BE2C (cell line): ENCODE data around the gene PPP1CA.

Source experiments
- DNase-seq: peaks from one replicate; pipeline ENCODE4 v3.0.0-alpha.2; 2020
- H3K27me3 ChIP-seq: fragments of 250-450 bp; sonication (Bioruptor Pico); 2 replicates; pipeline ENCODE4 v1.5.1; 2020; ENCODE audit warnings: mild to moderate bottlenecking
- H3K36me3 ChIP-seq: fragments of 250-450 bp; sonication (Bioruptor Pico); 2 replicates; pipeline ENCODE4 v1.5.1; 2020; ENCODE audit warnings: mild to moderate bottlenecking
- H3K4me1 ChIP-seq: fragments of 250-450 bp; sonication (Bioruptor Pico); 2 replicates; pipeline ENCODE4 v1.5.1; 2020
- H3K4me3 ChIP-seq: 2 replicates; pipeline ENCODE4 v1.5.1; 2011; ENCODE audit warnings: low read depth, low read length
- H3K9me3 ChIP-seq: fragments of 250-450 bp; sonication (Bioruptor Pico); 2 replicates; pipeline ENCODE4 v1.5.1; 2020
- TF ChIP-seq, protein P1 (sequence below): IDR thresholded peaks from 2 replicates; pipeline ENCODE4 v1.5.1; 2012; ENCODE audit warnings: mild to moderate bottlenecking, low read depth, low read length

Gene PPP1CA

DNA sequence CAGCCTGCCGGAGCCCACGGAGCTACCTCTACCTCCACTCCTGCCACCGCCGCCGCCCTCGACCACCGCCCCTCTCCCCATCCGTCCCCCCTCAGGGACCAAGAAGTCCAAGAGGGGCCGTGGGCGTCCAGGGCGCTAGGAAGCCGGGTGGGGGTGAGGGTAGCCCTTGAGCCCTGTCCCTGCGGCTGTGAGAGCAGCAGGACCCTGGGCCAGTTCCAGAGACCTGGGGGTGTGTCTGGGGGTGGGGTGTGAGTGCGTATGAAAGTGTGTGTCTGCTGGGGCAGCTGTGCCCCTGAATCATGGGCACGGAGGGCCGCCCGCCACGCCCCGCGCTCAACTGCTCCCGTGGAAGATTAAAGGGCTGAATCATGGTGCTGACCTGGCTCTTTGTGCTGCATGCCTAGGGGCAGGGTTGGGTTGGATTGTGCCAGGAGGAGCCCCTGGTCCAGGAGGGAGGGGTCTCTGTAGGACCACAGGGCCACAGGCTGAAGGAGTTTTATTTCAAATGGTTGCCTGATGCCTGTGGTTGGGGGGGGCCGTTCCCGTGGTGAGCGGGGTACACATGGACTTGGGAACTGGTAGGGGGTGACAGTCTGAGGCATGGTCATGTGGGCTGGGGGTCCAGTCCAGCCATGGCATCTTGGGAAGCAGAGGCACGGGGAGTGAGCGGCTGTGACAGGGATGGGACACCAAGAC, 33.5 kb upstream of the PPP1CA start:
- Histone ChIP-seq H3K36me3 (peaks cover 51% of the 10 kb centered on the region), H3K27me3 (no peaks in the 10 kb centered on the region), H3K4me3 (no peak overlapping the region), H3K9me3 (no peaks in the 10 kb centered on the region), H3K4me1 (peaks cover 9% of the 10 kb centered on the region)
- DNase-seq = no peak
- TF ChIP-seq, protein P1, sequence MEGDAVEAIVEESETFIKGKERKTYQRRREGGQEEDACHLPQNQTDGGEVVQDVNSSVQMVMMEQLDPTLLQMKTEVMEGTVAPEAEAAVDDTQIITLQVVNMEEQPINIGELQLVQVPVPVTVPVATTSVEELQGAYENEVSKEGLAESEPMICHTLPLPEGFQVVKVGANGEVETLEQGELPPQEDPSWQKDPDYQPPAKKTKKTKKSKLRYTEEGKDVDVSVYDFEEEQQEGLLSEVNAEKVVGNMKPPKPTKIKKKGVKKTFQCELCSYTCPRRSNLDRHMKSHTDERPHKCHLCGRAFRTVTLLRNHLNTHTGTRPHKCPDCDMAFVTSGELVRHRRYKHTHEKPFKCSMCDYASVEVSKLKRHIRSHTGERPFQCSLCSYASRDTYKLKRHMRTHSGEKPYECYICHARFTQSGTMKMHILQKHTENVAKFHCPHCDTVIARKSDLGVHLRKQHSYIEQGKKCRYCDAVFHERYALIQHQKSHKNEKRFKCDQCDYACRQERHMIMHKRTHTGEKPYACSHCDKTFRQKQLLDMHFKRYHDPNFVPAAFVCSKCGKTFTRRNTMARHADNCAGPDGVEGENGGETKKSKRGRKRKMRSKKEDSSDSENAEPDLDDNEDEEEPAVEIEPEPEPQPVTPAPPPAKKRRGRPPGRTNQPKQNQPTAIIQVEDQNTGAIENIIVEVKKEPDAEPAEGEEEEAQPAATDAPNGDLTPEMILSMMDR = no peak

DNA sequence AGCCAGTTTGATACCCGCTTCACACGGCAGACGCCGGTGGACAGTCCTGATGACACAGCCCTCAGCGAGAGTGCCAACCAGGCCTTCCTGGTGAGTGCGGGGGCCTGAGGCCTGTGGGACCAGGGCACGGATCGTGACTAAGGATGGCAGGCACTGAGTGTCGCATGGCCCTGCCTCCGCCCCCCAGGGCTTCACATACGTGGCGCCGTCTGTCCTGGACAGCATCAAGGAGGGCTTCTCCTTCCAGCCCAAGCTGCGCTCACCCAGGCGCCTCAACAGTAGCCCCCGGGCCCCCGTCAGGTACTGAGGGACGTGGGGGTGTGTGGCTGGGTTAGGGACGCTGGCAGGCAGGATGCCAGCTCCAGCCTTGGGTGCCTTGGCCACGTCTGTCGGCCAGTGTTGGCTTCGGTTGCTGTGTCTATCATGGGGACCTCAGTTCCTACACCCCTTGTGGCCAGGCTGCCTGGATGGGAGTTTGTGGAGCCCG, 32.8 kb upstream of the PPP1CA start:
- Histone ChIP-seq H3K4me1 (peaks cover 9% of the 10 kb centered on the region), H3K27me3 (no peaks in the 10 kb centered on the region), H3K9me3 (no peaks in the 10 kb centered on the region), H3K4me3 (no peak overlapping the region), H3K36me3 (peaks cover 53% of the 10 kb centered on the region)
- TF ChIP-seq, protein P1 = no peak
- DNase-seq = no peak

DNA sequence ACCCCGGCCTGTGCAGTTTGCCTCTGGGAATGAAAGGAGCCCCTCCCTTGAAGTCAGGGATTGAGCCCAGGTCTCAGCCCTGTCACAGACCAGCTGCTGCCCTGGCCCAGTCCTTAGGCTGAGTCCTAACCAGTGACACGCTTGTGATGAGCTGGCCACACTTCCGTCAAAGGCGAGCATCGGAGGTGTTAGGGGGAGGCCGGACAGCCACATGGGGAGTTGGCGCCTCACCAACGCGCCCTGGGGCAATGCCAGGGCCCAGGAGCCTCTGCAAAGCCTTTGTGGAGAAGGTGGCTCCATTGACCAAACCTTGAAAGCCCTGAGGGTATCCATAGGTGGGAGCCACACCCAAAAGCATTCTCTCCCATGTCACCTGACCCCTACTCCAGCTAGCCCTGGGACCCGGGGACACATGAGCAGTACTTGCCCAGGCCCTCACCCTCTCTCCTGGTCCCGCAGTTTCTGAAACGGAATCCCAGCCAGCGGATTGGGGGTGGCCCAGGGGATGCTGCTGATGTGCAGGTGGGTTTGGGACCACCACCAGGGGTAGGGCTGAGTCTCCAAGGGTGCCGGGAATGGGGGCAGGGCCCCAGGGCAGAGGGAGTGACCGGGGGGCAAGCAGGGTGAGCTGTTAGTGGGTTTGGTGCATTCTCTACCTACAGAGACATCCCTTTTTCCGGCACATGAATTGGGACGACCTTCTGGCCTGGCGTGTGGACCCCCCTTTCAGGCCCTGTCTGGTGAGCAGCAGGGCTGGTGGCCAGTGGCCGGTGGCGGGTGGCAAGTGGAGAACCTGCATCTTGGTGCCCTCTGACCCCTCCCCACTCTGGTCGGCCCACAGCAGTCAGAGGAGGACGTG, 32.1 kb upstream of the PPP1CA start:
- peaks cover 56% of the 10 kb centered on the region for H3K36me3 ChIP-seq
- TF ChIP-seq, protein P1 = no peak
- no peak overlapping the region for H3K4me3 ChIP-seq
- no peaks in the 10 kb centered on the region for H3K27me3 ChIP-seq
- DNase-seq = no peak
- H3K4me1 ChIP-seq = peaks cover 12% of the 10 kb centered on the region
- H3K9me3 ChIP-seq = no peaks in the 10 kb centered on the region

DNA sequence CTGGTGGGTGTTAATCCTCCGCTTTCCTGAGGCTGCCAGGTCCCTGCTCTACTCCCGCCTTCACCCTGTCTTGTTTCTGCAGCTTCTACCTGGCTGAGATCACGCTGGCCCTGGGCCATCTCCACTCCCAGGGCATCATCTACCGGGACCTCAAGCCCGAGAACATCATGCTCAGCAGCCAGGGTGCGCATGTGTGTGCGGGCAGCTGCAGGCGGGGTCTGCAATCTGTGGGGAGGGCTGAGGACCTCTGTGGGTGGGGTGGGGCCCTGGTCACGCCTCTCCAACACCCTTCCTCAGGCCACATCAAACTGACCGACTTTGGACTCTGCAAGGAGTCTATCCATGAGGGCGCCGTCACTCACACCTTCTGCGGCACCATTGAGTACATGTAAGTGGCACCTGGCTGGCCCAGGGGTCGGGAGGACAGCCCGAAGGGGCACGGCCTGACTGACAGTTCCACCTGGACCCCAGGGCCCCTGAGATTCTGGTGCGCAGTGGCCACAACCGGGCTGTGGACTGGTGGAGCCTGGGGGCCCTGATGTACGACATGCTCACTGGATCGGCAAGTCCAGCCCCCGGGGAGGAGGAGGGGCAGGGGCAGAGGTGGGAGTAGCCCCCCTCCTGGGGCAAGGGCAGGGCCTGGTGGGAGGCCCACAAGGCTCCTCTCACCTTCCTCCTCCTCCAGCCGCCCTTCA, 31.1 kb upstream of the PPP1CA start:
- Histone ChIP-seq H3K36me3 (peaks cover 56% of the 10 kb centered on the region), H3K9me3 (no peaks in the 10 kb centered on the region), H3K4me3 (no peak overlapping the region), H3K4me1 (peaks cover 12% of the 10 kb centered on the region), H3K27me3 (no peaks in the 10 kb centered on the region)
- no peak for DNase-seq
- TF ChIP-seq, protein P1 = no peak

DNA sequence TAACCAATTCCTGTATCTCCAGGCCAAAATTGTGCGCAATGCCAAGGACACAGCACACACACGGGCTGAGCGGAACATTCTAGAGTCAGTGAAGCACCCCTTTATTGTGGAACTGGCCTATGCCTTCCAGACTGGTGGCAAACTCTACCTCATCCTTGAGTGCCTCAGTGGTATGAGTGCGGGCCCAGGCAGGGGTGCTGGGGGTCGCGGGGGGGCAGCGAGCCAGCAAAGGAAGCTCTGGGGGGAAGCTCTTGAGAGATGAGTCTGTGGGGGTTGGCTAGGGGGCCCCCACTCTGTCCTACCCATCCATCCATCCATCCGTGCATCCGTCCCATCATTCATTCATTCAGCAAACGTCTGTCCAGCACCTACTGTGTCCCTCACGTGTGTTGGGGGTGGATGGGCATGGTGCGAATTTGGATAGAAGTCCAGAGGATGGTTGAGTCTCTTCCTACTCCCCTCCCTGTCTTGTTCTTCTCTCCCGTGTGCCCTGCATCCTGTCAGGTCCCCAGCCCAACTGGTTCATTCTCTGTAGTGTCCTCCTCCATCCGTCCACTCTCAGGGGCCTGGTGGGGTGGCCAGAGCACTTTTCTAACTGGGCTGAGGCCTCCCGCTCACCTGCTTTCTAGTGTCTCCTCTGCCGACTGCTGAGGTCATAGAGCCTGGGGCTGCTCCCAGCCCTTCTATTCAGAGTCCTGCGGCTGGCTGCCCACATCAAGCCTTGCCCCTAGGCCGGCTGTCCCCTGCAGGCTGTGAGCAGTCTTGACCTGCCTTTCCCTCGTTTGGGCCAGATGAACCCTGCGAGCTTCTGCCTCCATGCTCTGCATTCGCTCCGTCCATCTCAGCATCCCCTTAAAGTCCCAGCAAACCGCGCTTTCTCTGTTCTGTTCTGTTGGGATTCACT, 29.9 kb upstream of the PPP1CA start:
- DNase-seq = no peak
- peaks cover 56% of the 10 kb centered on the region for H3K36me3 ChIP-seq
- no peaks in the 10 kb centered on the region for H3K27me3 ChIP-seq
- no peak overlapping the region for H3K4me3 ChIP-seq
- peaks cover 11% of the 10 kb centered on the region for H3K4me1 ChIP-seq
- H3K9me3 ChIP-seq = no peaks in the 10 kb centered on the region
- TF ChIP-seq, protein P1 = no peak
